Gastroesophageal sphincter (tissue), 4 donors: Measurements from ENCODE around the gene NAV2. TPM values are rescaled to one million over a fixed set of nuclear protein-coding genes. Genes with fewer than 3 reads are reported as not detected.

Experiments used
- ATAC-seq: fragments of 150-250 bp; one replicate; pipeline ENCODE4 v1.9.1; 2016; ENCODE audit warnings: mild to moderate bottlenecking, moderate library complexity
- H3K27ac ChIP-seq, 4 donors: fragments of 200-600 bp; sonication (generic) in 3 of 4; 1 replicate in 3 of 4; 2 replicates in 1 of 4; pipeline ENCODE4 v1.5.1; 2016 to 2019
- H3K27me3 ChIP-seq: fragments of 200-600 bp; sonication (generic); one replicate; pipeline ENCODE4 v1.5.1; 2019
- H3K36me3 ChIP-seq, 2 donors: fragments of 200-600 bp; sonication (generic); one replicate each; pipeline ENCODE4 v1.5.1; 2019; ENCODE audit warnings: control low read depth in 1 of 2
- H3K4me1 ChIP-seq, 3 donors: fragments of 200-600 bp; sonication (generic); 1 replicate in 2 of 3; 2 replicates in 1 of 3; pipeline ENCODE4 v1.5.1; 2016 to 2019; ENCODE audit warnings: control low read depth in 2 of 3
- H3K4me3 ChIP-seq, 2 donors: fragments of 200-600 bp; sonication (generic); one replicate each; pipeline ENCODE4 v1.5.1; 2019; ENCODE audit warnings: mild to moderate bottlenecking in 1 of 2, moderate library complexity in 1 of 2
- H3K9me3 ChIP-seq, 3 donors: fragments of 200-600 bp; sonication (generic); one replicate each; pipeline ENCODE4 v1.5.1; 2017 to 2019; ENCODE audit warnings: control low read depth in 2 of 3
- CTCF ChIP-seq, 4 experiments: fragments of 200-600 bp in 2 of 4; fragments of 450-650 bp in 2 of 4; sonication (generic) in 1 of 4; IDR thresholded peaks; one replicate each; pipeline ENCODE4 v1.5.1; 2017 to 2019; ENCODE audit warnings: antibody characterized with exemption in 4 of 4, mild to moderate bottlenecking in 2 of 4, moderate library complexity in 2 of 4
- EP300 ChIP-seq: sonication (generic); formaldehyde crosslinking; IDR thresholded peaks from one replicate; pipeline ENCODE4 v1.6.1; 2017; ENCODE audit warnings: antibody characterized with exemption, mild to moderate bottlenecking
- POLR2A ChIP-seq, 2 donors: fragments of 450-650 bp; IDR thresholded peaks; one replicate each; pipeline ENCODE4 v1.6.1; 2017; ENCODE audit warnings: antibody characterized with exemption in 2 of 2, mild to moderate bottlenecking in 2 of 2, moderate library complexity in 1 of 2
- POLR2AphosphoS5 ChIP-seq: sonication (generic); formaldehyde crosslinking; IDR thresholded peaks from one replicate; pipeline ENCODE4 v1.6.1; 2017; ENCODE audit warnings: antibody characterized with exemption
- WGBS, 2 donors: methylation state at CpG; one replicate each; pipeline ENCODE4 v1.1.5; 2018; ENCODE audit warnings: low coverage in 1 of 2; 5-methylcytosine and 5-hydroxymethylcytosine counted together
- total RNA-seq, 4 donors: library from RNA; depleted of rRNA; stranded (reverse); fragments of >200 nt; gene quantifications; one replicate each; pipeline ENCODE4 v1.1.0, GENCODE V29; 2016

The NAV2 gene
- total RNA-seq, 4 donors from 2014 or later, result 19.5 to 57.1 (median 43.4) TPM

DNA sequence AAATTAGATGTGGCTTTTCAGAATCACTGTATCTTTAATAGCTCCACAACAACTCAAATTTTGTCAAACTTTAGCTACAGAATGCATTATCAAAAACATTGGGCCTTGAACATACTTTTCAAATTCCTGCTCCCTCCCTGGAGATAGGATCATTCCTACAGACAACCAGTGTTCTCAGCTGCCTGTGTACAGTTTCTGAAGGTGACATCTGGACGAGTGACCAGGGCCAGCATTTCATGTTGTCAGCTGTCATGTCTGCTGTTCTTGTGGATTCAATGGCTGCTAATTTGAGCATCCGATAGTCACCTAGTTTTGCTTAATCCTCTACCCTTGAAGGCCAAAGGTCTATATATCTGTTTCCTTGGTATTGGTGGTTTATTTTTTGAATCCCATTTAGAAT lies 259.5 kb downstream of the NAV2 start:
- Histone ChIP-seq H3K4me1 (no peaks in the 10 kb centered on the region), H3K4me3 (no peak overlapping the region), H3K9me3 (no peaks in the 10 kb centered on the region), H3K27me3 (no peaks in the 10 kb centered on the region), H3K36me3 (peaks cover 0 to 56% of the 10 kb centered on the region in 2 donors), H3K27ac (no peak overlapping the region)
- TF ChIP-seq POLR2A (IDR thresholded peaks at IDR 0.05) (no peak), POLR2AphosphoS5 (no peak), EP300 (no peak), CTCF (IDR thresholded peaks at IDR 0.05) (no peak)
- no peak for ATAC-seq
- WGBS, 2 donors, result 92% methylated on average over 2 of the region's 2 CpGs; no CpG with 5 or more reads in 1 of the 2 donors

DNA sequence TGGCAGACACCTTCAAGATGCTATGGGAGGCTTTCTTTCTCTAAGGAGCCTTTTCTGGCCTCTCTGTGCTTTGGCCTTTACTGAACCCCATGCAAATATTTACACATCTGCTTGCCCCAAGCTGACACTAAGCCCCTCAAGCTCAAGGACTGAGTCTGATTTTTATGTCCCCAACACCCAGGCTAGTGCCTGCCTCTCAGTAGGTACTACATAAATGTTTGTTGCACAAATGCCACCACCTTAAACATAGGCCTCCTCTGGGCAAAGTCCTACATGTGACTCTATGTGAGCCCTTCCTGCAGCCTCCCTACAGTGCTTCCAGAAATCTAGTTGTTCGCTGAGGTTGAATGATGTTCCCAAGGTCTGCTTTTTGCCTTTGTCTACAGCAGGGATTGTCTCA lies 260.0 kb downstream of the NAV2 start:
- Histone ChIP-seq H3K4me1 (no peaks in the 10 kb centered on the region), H3K36me3 (peaks cover 0 to 51% of the 10 kb centered on the region in 2 donors), H3K27ac (no peak overlapping the region), H3K4me3 (no peak overlapping the region), H3K27me3 (no peaks in the 10 kb centered on the region), H3K9me3 (no peaks in the 10 kb centered on the region)
- WGBS, 2 donors, result 100% methylated on average over 1 of the region's 1 CpG
- no peak for ATAC-seq
- TF ChIP-seq POLR2A (IDR thresholded peaks at IDR 0.05) (no peak), POLR2AphosphoS5 (no peak), EP300 (no peak), CTCF (IDR thresholded peaks at IDR 0.05) (no peak)

DNA sequence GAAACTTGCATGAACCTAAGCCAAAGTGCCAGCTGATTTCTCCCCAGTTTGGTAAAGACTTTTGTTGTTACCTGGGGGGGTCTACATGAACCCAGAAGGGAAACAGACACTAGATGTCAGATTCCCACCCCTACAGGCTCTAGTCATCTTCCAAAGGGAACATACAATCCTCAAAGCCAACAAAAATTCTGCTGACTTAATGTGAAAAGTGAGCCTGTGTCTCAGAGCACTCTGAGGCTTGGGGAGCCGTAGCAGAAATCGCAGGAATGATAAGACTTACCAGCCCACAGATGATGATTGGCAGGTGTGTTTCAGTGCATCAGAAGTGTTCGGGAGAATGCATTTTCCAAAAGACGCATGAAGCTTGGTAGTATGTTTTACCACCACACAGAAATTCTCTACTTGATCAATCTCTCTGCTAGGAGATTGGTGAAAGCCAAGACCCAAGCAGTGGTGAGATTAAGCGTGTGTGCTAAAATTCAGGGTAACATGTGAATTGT lies 260.5 kb downstream of the NAV2 start:
- 89 to 90% methylated on average over 4 to 5 of the region's 5 CpGs for WGBS, 2 donors
- ATAC-seq, result no peak
- H3K4me1 ChIP-seq, result peaks cover 0 to under 1% (median 0%) of the 10 kb centered on the region in 3 donors
- H3K36me3 ChIP-seq, result peaks cover 0 to 46% of the 10 kb centered on the region in 2 donors
- no peak overlapping the region for H3K27ac ChIP-seq
- TF ChIP-seq POLR2A (IDR thresholded peaks at IDR 0.05) (no peak), CTCF (IDR thresholded peaks at IDR 0.05) (no peak), POLR2AphosphoS5 (no peak), EP300 (no peak)
- H3K9me3 ChIP-seq, result no peaks in the 10 kb centered on the region
- H3K4me3 ChIP-seq, result no peak overlapping the region
- no peaks in the 10 kb centered on the region for H3K27me3 ChIP-seq

DNA sequence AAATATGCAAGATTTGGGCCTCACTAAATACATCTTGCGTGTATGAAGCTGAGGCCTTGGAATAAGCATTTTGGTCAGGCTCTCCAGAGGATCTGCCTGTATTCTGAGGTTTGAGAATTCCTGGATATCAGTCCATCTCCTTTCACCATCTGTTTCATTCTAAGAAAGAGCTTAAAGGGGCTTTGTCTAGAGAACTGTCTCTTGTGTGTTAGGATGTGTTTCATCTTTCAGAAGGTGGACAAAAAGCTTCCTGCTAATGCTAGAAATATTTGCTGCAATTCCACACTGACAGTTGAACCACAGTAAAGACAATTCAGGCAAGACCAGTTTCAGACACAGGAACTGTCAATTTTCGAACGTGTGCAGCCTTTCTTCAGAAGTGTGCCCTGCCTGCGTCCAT lies 262.2 kb downstream of the NAV2 start:
- ATAC-seq, result no peak

More for the DNA sequence above, 262.2 kb downstream of the NAV2 start:
- Histone ChIP-seq H3K36me3 (peaks cover 0 to 30% of the 10 kb centered on the region in 2 donors), H3K4me1 (peaks cover under 1 to 18% (median 8%) of the 10 kb centered on the region in 3 donors), H3K9me3 (no peaks in the 10 kb centered on the region), H3K27me3 (no peaks in the 10 kb centered on the region), H3K4me3 (no peak overlapping the region), H3K27ac (no peak overlapping the region)
- 70 to 79% methylated on average over 4 of the region's 4 CpGs for WGBS, 2 donors
- TF ChIP-seq POLR2AphosphoS5 (no peak), EP300 (no peak), POLR2A (IDR thresholded peaks at IDR 0.05) (no peak), CTCF (IDR thresholded peaks at IDR 0.05) (no peak)
